HEK293T (cell line): ENCODE results near the gene OR7A10.

Source experiments
- CTCF ChIA-PET: fragments of 350-600 bp; formaldehyde crosslinking; extraction: SDS; loops from one replicate; lab custom pipeline; 2021; ENCODE audit warnings: antibody characterized with exemption, inconsistent platforms; lab: Yijun Ruan, JAX
- POLR2A ChIA-PET: fragments of 350-600 bp; formaldehyde crosslinking; extraction: SDS; loops from one replicate; lab custom pipeline; 2020; ENCODE audit warnings: antibody characterized with exemption, inconsistent platforms; lab: Yijun Ruan, JAX
- DNase-seq: peaks from one replicate; pipeline ENCODE4 v3.0.0; 2012; ENCODE audit warnings: mixed read lengths; ENCODE audit errors: extremely low spot score
- ARNT ChIP-seq: fragments of 450-650 bp; IDR thresholded peaks from 2 replicates; pipeline ENCODE4 v1.6.1; 2017; ENCODE audit warnings: mild to moderate bottlenecking
- BHLHE40 ChIP-seq: fragments of 450-650 bp; IDR thresholded peaks from 2 replicates; pipeline ENCODE4 v1.6.1; 2016; ENCODE audit warnings: mild to moderate bottlenecking, moderate library complexity, borderline replicate concordance
- CTBP1 ChIP-seq: fragments of 450-650 bp; IDR thresholded peaks from 2 replicates; pipeline ENCODE4 v1.6.1; 2016; ENCODE audit warnings: borderline replicate concordance
- ELF4 ChIP-seq: fragments of 450-650 bp; IDR thresholded peaks from 2 replicates; pipeline ENCODE4 v1.6.1; 2017; ENCODE audit warnings: antibody characterized with exemption
- FOXA1 ChIP-seq: fragments of 450-650 bp; IDR thresholded peaks from 2 replicates; pipeline ENCODE4 v1.6.1; 2016; ENCODE audit warnings: mild to moderate bottlenecking
- FOXK2 ChIP-seq: fragments of 450-650 bp; IDR thresholded peaks from 2 replicates; pipeline ENCODE4 v1.6.1; 2016; ENCODE audit warnings: mild to moderate bottlenecking
- FOXM1 ChIP-seq: fragments of 450-650 bp; IDR thresholded peaks from 2 replicates; pipeline ENCODE4 v1.6.1; 2017; ENCODE audit warnings: mild to moderate bottlenecking, borderline replicate concordance
- HDGF ChIP-seq: fragments of 450-650 bp; IDR thresholded peaks from 2 replicates; pipeline ENCODE4 v1.6.1; 2017; ENCODE audit warnings: antibody characterized with exemption, borderline replicate concordance
- L3MBTL2 ChIP-seq: fragments of 450-650 bp; conservative IDR thresholded peaks from 2 replicates; pipeline ENCODE4 v1.6.1; 2016; ENCODE audit warnings: mild to moderate bottlenecking
- LEF1 ChIP-seq: fragments of 450-650 bp; IDR thresholded peaks from 2 replicates; pipeline ENCODE4 v1.6.1; 2017; ENCODE audit warnings: mild to moderate bottlenecking, borderline replicate concordance
- NFRKB ChIP-seq: fragments of 450-650 bp; IDR thresholded peaks from 2 replicates; pipeline ENCODE4 v1.6.1; 2016; ENCODE audit warnings: mild to moderate bottlenecking, moderate library complexity
- SP1 ChIP-seq: fragments of 450-650 bp; IDR thresholded peaks from 2 replicates; pipeline ENCODE4 v1.6.1; 2017
- SUZ12 ChIP-seq: fragments of 450-650 bp; IDR thresholded peaks from 2 replicates; pipeline ENCODE4 v1.6.1; 2016; ENCODE audit warnings: mild to moderate bottlenecking
- TARDBP ChIP-seq: fragments of 450-650 bp; IDR thresholded peaks from 2 replicates; pipeline ENCODE4 v1.6.1; 2016
- ZNF384 ChIP-seq: fragments of 450-650 bp; IDR thresholded peaks from 2 replicates; pipeline ENCODE4 v1.6.1; 2016
- TF ChIP-seq, protein P1 (sequence below): fragments of 450-650 bp; IDR thresholded peaks from 2 replicates; pipeline ENCODE4 v1.6.1; 2016

Gene OR7A10

DNA sequence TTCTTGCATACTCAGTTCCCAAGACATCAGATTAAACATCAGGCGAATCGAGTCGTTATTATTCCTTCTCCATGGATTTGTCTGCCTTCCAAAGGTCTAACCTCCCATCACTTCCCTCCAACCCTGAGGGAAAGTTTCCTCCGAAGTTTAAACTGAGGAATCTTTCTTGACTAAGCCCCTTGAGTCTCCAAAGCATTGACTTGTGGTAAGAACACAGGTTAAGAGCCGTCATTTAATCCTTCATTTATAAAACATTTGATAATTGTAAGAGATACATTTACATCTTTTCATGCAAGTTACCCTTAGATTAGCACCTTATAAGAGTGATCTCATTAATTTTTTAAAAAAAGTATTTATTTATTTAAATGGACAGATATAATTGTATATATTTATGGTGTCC lies at the start of gene OR7A10:
Gene OR7A10 (minus strand): TSS at position 101 of the 400 bp plus-strand sequence. CDS start 7,045 bp downstream, outside the sequence.
- ChIA-PET CTCF (interaction anchor here (0.7 kb wide), 1 partner anchor 14 kb away, joined by 5 read pairs; no protein-coding TSS in a partner anchor), POLR2A (no interaction called here)
- DNase-seq, result no peak
- no peak for TF ChIP-seq SUZ12
- TF ChIP-seq L3MBTL2, result no peak
- TF ChIP-seq, protein P1, sequence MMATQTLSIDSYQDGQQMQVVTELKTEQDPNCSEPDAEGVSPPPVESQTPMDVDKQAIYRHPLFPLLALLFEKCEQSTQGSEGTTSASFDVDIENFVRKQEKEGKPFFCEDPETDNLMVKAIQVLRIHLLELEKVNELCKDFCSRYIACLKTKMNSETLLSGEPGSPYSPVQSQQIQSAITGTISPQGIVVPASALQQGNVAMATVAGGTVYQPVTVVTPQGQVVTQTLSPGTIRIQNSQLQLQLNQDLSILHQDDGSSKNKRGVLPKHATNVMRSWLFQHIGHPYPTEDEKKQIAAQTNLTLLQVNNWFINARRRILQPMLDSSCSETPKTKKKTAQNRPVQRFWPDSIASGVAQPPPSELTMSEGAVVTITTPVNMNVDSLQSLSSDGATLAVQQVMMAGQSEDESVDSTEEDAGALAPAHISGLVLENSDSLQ, result no peak
- no peak for TF ChIP-seq ZNF384
- no peak for TF ChIP-seq FOXM1
- no peak for TF ChIP-seq FOXK2
- TF ChIP-seq SP1, result no peak
- TF ChIP-seq NFRKB, result no peak
- TF ChIP-seq BHLHE40, result no peak
- no peak for TF ChIP-seq CTBP1
- TF ChIP-seq ELF4, result no peak
- no peak for TF ChIP-seq LEF1
- TF ChIP-seq ARNT, result no peak
- no peak for TF ChIP-seq TARDBP

DNA sequence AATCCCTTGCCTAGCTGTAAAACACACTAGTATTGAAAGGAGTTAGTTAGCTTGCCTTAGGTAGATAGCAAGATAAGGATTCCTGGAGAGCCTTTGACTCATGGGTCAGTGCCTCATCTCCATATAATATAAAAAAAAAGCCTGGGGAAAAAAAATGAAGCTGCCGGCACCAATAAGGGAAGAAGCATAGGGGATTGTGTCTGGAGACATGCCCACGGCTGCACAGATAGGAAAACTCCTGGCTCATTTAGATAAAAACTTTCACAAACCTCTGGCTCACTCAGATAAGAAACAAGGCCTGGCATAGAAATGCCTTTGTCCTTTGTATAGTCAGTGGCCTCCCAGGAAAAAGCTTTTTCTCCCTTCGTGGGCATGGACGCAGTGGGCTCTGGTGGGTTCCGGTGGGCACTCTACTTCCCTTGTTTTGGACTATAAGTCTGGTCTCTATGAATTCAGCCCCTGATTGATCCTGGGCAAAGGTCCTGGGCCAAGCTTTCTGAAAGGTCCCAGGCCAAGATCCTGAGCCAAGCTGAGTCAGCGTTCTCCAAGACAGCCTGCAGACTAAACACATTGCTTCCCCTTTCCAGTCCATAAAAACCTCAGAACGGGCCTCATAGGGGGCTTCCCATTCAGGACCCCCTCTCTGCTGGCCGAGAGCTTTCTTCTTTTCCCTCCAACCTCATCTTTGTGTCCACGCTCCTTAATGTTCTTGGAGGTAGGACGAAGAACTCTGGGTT lies 42.1 kb upstream of the OR7A10 start:
- ChIA-PET POLR2A (no interaction called here), CTCF (no interaction called here)
- no peak for DNase-seq
- no peak for TF ChIP-seq LEF1
- TF ChIP-seq ZNF384, result no peak
- no peak for TF ChIP-seq FOXA1
- TF ChIP-seq HDGF, result no peak
- TF ChIP-seq ELF4, result no peak
- TF ChIP-seq TARDBP, result no peak
- no peak for TF ChIP-seq ARNT
- TF ChIP-seq SP1, result no peak
- TF ChIP-seq L3MBTL2, result no peak
- TF ChIP-seq NFRKB, result no peak
- no peak for TF ChIP-seq SUZ12
- TF ChIP-seq BHLHE40, result no peak
- TF ChIP-seq FOXK2, result no peak
- no peak for TF ChIP-seq CTBP1
- TF ChIP-seq, protein P1, result no peak

DNA sequence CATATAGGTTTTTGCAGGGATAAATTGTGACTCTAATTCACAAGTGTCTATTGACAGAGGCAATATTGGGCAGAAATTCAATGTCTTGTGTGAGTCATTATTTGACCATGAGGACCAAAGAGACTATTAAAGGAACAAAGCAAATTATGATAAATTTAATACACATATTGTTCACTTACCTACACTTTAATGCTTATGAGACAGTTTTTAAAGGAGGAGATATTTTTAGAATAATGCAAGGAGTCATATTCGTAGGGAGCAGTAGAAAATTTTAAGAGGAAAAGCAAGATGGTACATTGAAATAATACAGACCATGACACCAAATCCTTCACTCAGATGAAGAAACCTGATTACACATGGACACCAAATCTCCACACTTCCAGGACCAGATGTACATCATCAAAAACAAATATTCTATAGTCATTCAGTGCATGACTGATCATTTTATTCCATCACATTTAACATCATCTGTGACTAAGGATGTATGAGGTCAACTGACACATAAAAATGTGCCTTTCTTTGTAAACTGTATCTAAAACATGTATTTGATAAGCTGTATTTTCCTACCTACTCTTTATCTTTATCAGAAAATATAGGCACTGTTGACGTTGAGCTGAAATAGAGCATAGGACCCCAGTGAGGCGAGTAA lies 41.4 kb upstream of the OR7A10 start:
- ChIA-PET CTCF (no interaction called here), POLR2A (no interaction called here)
- TF ChIP-seq L3MBTL2 (no peak), HDGF (no peak), ZNF384 (no peak), CTBP1 (no peak), NFRKB (no peak), SUZ12 (no peak), FOXA1 (no peak), FOXK2 (no peak), BHLHE40 (no peak), FOXM1 (no peak), ARNT (no peak), SP1 (no peak), LEF1 (no peak), ELF4 (no peak), TARDBP (no peak)
- TF ChIP-seq, protein P1, result no peak
- no peak for DNase-seq

DNA sequence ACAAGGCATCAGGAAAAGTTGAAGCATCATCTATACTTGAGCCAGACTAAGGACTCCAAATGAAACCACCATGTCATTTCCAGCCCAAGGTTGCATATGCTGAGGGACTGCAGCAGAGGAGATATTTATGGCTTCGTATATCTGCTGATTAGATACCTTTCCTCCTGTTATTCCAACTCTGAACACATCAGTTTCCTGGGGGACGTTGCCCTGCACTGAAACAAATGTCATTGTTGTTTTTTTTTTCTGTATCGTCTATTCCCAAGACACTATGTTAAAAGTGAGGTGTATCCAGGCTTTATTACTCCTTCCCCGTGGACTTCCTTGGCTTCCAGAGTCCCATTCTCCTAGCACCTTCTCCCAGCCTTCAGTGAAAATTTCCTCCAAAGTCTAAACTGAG lies 37.3 kb upstream of the OR7A10 start, which contains the start of gene OR7A17:
Gene OR7A17 (minus strand): TSS at position 101 of the 400 bp plus-strand sequence. CDS start 4,777 bp downstream, outside the sequence.
- TF ChIP-seq ELF4, result no peak
- TF ChIP-seq, protein P1, result no peak
- no peak for TF ChIP-seq CTBP1
- TF ChIP-seq SP1, result no peak
- TF ChIP-seq HDGF, result no peak
- no peak for TF ChIP-seq L3MBTL2
- no peak for TF ChIP-seq FOXM1
- TF ChIP-seq TARDBP, result no peak
- TF ChIP-seq ZNF384, result no peak
- no peak for TF ChIP-seq NFRKB
- TF ChIP-seq SUZ12, result no peak
- TF ChIP-seq BHLHE40, result no peak
- TF ChIP-seq ARNT, result no peak
- CTCF ChIA-PET, result interaction anchor here (0.7 kb wide), 2 partner anchors 151 to 155 kb away, joined by 3 to 4 read pairs; no protein-coding TSS in a partner anchor

More for the DNA sequence above, 37.3 kb upstream of the OR7A10 start, which contains the start of gene OR7A17:
- POLR2A ChIA-PET, result no interaction called here
- no peak for DNase-seq
